GM23338 (cell line): ENCODE measurements around the gene KRT2.

ENCODE experiments used
- CREB1 ChIP-seq: fragments of 250-450 bp; sonication (Bioruptor Pico); IDR thresholded peaks from 2 replicates; pipeline ENCODE4 v1.5.0; 2020; ENCODE audit warnings: low read depth, mild to moderate bottlenecking, moderate library complexity
- EZH2 ChIP-seq: fragments of 200-600 bp; sonication (generic); IDR thresholded peaks from one replicate; pipeline ENCODE4 v1.8.0; 2017; ENCODE audit warnings: antibody characterized with exemption, mild to moderate bottlenecking, low read depth; ENCODE audit not compliant: unreplicated experiment
- EZH2phosphoT487 ChIP-seq: fragments of 200-600 bp; sonication (generic); IDR thresholded peaks from one replicate; pipeline ENCODE4 v1.8.1; 2018; ENCODE audit warnings: antibody characterized with exemption; ENCODE audit not compliant: unreplicated experiment
- JUNB ChIP-seq: IDR thresholded peaks from one replicate; pipeline ENCODE4 v1.6.1; 2016; ENCODE audit warnings: antibody characterized with exemption; ENCODE audit not compliant: unreplicated experiment
- POLR2AphosphoS5 ChIP-seq: IDR thresholded peaks from 2 replicates; pipeline ENCODE4 v1.6.1; 2016; ENCODE audit warnings: antibody characterized with exemption, low read depth
- STAT1 ChIP-seq: IDR thresholded peaks from one replicate; pipeline ENCODE4 v1.6.1; 2016; ENCODE audit warnings: antibody characterized with exemption; ENCODE audit not compliant: unreplicated experiment
- ZNF462 ChIP-seq: fragments of 250-450 bp; sonication (Bioruptor Pico); IDR thresholded peaks from 2 replicates; pipeline ENCODE4 v1.5.0; 2020; ENCODE audit warnings: mild to moderate bottlenecking, moderate library complexity
- TF ChIP-seq, protein P1 (sequence below), 2 experiments: fragments of 200-600 bp in 1 of 2; sonication (generic) in 1 of 2; conservative IDR thresholded peaks; 2 replicates each; pipeline versions ENCODE4 v1.5.1 to v1.6.1; 2016 to 2017; ENCODE audit warnings: antibody characterized with exemption in 2 of 2, low read depth in 2 of 2, mild to moderate bottlenecking in 2 of 2, moderate library complexity in 1 of 2
- TF ChIP-seq, protein P2 (sequence below): IDR thresholded peaks from one replicate; pipeline ENCODE4 v1.6.1; 2018; ENCODE audit warnings: antibody characterized with exemption; ENCODE audit not compliant: unreplicated experiment
- TF ChIP-seq, protein P3 (sequence below): IDR thresholded peaks from 2 replicates; pipeline ENCODE4 v1.6.1; 2016; ENCODE audit warnings: antibody characterized with exemption

DNA sequence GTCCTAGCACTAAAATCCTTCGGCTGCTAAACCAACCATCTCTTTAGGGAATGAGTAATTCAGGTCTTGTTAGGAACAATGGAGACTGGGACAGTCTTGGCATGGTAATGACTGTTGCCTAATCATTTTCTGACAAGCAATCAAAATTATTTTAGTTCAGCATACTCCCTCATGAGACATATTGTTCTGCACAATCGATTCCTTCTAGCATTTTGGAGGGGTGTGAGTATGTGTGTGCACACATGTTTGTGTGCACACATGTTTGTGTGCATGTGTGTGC is 30.3 kb upstream of the KRT2 start:
- TF ChIP-seq, protein P1, sequence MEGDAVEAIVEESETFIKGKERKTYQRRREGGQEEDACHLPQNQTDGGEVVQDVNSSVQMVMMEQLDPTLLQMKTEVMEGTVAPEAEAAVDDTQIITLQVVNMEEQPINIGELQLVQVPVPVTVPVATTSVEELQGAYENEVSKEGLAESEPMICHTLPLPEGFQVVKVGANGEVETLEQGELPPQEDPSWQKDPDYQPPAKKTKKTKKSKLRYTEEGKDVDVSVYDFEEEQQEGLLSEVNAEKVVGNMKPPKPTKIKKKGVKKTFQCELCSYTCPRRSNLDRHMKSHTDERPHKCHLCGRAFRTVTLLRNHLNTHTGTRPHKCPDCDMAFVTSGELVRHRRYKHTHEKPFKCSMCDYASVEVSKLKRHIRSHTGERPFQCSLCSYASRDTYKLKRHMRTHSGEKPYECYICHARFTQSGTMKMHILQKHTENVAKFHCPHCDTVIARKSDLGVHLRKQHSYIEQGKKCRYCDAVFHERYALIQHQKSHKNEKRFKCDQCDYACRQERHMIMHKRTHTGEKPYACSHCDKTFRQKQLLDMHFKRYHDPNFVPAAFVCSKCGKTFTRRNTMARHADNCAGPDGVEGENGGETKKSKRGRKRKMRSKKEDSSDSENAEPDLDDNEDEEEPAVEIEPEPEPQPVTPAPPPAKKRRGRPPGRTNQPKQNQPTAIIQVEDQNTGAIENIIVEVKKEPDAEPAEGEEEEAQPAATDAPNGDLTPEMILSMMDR (conservative IDR thresholded peaks at IDR 0.05; ENCODE audit: low read depth in 2 of 2), result no peak
- TF ChIP-seq POLR2AphosphoS5, result no peak
- TF ChIP-seq EZH2, result no peak
- TF ChIP-seq, protein P2, sequence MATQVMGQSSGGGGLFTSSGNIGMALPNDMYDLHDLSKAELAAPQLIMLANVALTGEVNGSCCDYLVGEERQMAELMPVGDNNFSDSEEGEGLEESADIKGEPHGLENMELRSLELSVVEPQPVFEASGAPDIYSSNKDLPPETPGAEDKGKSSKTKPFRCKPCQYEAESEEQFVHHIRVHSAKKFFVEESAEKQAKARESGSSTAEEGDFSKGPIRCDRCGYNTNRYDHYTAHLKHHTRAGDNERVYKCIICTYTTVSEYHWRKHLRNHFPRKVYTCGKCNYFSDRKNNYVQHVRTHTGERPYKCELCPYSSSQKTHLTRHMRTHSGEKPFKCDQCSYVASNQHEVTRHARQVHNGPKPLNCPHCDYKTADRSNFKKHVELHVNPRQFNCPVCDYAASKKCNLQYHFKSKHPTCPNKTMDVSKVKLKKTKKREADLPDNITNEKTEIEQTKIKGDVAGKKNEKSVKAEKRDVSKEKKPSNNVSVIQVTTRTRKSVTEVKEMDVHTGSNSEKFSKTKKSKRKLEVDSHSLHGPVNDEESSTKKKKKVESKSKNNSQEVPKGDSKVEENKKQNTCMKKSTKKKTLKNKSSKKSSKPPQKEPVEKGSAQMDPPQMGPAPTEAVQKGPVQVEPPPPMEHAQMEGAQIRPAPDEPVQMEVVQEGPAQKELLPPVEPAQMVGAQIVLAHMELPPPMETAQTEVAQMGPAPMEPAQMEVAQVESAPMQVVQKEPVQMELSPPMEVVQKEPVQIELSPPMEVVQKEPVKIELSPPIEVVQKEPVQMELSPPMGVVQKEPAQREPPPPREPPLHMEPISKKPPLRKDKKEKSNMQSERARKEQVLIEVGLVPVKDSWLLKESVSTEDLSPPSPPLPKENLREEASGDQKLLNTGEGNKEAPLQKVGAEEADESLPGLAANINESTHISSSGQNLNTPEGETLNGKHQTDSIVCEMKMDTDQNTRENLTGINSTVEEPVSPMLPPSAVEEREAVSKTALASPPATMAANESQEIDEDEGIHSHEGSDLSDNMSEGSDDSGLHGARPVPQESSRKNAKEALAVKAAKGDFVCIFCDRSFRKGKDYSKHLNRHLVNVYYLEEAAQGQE, result no peak
- no peak for TF ChIP-seq EZH2phosphoT487
- TF ChIP-seq CREB1 (CRISPR knock-in tag), result no peak
- TF ChIP-seq STAT1, result no peak
- no peak for TF ChIP-seq JUNB
- TF ChIP-seq, protein P3, sequence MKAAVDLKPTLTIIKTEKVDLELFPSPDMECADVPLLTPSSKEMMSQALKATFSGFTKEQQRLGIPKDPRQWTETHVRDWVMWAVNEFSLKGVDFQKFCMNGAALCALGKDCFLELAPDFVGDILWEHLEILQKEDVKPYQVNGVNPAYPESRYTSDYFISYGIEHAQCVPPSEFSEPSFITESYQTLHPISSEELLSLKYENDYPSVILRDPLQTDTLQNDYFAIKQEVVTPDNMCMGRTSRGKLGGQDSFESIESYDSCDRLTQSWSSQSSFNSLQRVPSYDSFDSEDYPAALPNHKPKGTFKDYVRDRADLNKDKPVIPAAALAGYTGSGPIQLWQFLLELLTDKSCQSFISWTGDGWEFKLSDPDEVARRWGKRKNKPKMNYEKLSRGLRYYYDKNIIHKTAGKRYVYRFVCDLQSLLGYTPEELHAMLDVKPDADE, result no peak
- TF ChIP-seq ZNF462 (CRISPR knock-in tag), result no peak
